Adipocyte (in vitro differentiated cells): ENCODE measurements around the gene TRIO.
A peak's percentile ranks its signal among the peaks of the same experiment; 100 is the strongest.

ENCODE experiments used
- DNase-seq: peaks from one replicate; pipeline ENCODE4 v3.0.0-alpha.2; 2015; ENCODE audit warnings: low read depth
- H3K27me3 ChIP-seq: replicated peaks from 2 replicates; pipeline ENCODE4 v1.7.0; 2013; ENCODE audit warnings: mild to moderate bottlenecking, low read length, moderate library complexity; ENCODE audit not compliant: control insufficient read depth, insufficient read depth
- H3K36me3 ChIP-seq: 2 replicates; pipeline ENCODE4 v1.7.0; 2013; ENCODE audit warnings: low read length, mild to moderate bottlenecking, moderate library complexity; ENCODE audit not compliant: control insufficient read depth, insufficient read depth, severe bottlenecking
- H3K4me1 ChIP-seq: 2 replicates; pipeline ENCODE4 v1.7.0; 2013; ENCODE audit warnings: mild to moderate bottlenecking, low read length, moderate library complexity; ENCODE audit not compliant: control insufficient read depth, insufficient read depth
- H3K4me3 ChIP-seq: 2 replicates; pipeline ENCODE4 v1.7.0; 2013; ENCODE audit warnings: mild to moderate bottlenecking, low read length, moderate library complexity
- H3K9ac ChIP-seq: 2 replicates; pipeline ENCODE4 v1.7.0; 2013; ENCODE audit warnings: mild to moderate bottlenecking, low read length, moderate library complexity
- H3K9me3 ChIP-seq: 2 replicates; pipeline ENCODE4 v1.7.0; 2013; ENCODE audit warnings: mild to moderate bottlenecking, low read length, moderate library complexity; ENCODE audit not compliant: control insufficient read depth

TRIO gene

DNA sequence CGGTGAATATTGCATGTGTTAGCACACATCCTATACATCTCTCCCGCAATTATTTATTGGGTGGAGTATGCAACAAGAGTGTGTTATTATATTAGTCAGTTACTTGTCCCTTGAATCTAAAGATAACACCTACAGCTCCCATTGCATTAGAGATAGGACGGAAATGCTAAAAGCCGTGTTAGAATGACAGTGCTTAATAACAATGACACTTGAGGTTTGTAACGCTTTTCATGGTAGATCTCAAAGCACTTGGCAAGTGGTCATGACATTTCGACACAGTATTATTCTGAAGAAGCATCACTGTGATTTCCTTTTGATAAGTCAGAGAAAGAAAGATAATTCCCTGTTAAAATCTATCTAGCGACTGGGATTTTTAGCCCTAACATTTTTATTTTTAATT lies 33.4 kb upstream of the TRIO start:
- no peak for DNase-seq
- Histone ChIP-seq H3K4me3 (peak overlapping the region; percentile 77), H3K9ac (peak overlapping the region; percentile 81), H3K9me3 (peaks cover 9% of the 10 kb centered on the region), H3K36me3 (no peaks in the 10 kb centered on the region), H3K27me3 (no peaks in the 10 kb centered on the region), H3K4me1 (peaks cover 39% of the 10 kb centered on the region)

DNA sequence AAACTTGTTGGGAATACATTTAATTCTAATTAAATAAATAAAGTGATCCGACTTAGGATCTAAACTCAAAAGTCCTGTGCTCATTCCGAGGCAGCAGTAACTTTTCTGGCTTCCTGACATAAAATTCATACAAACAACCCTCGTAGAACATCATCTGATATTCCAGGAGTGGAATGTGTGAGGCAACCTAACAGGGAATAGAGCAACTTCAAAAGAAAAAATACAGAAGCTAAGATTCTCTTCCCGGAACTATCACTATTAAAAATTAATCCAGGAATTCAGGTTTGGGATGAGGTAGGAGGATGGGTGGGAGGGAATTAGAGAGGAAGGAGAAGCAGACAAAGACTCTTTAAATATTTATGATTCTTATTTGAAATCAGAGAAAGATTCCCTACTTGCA lies 32.9 kb upstream of the TRIO start:
- H3K4me1 ChIP-seq: peaks cover 36% of the 10 kb centered on the region
- DNase-seq: no peak
- H3K27me3 ChIP-seq: no peaks in the 10 kb centered on the region
- no peaks in the 10 kb centered on the region for H3K36me3 ChIP-seq
- peak overlapping the region; percentile 81 for H3K9ac ChIP-seq
- peaks cover 9% of the 10 kb centered on the region for H3K9me3 ChIP-seq
- H3K4me3 ChIP-seq: peak overlapping the region; percentile 77

DNA sequence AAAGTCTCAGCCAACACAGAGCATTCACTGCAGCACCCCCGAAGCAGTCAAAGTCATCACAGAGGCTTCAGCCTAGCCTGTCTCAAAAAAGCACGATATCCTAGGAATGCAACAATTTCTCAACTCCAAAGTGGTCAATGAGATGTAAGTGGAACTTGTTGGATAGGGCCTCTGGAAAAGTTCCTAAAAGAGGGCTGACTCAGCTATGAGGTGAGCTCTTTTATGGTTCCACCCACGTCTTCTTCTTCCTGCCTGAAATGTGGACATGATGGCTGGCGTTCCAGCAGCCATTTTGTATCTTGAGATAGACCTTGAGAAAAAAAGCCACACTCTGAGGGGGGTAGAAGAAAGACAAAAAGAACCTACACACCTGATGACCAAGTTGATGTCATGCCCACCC lies 32.5 kb upstream of the TRIO start:
- peaks cover 31% of the 10 kb centered on the region for H3K4me1 ChIP-seq
- peak overlapping the region; percentile 77 for H3K4me3 ChIP-seq
- peaks cover 9% of the 10 kb centered on the region for H3K9me3 ChIP-seq
- no peak for DNase-seq
- H3K27me3 ChIP-seq: no peaks in the 10 kb centered on the region
- peak overlapping the region; percentile 81 for H3K9ac ChIP-seq
- H3K36me3 ChIP-seq: no peaks in the 10 kb centered on the region

DNA sequence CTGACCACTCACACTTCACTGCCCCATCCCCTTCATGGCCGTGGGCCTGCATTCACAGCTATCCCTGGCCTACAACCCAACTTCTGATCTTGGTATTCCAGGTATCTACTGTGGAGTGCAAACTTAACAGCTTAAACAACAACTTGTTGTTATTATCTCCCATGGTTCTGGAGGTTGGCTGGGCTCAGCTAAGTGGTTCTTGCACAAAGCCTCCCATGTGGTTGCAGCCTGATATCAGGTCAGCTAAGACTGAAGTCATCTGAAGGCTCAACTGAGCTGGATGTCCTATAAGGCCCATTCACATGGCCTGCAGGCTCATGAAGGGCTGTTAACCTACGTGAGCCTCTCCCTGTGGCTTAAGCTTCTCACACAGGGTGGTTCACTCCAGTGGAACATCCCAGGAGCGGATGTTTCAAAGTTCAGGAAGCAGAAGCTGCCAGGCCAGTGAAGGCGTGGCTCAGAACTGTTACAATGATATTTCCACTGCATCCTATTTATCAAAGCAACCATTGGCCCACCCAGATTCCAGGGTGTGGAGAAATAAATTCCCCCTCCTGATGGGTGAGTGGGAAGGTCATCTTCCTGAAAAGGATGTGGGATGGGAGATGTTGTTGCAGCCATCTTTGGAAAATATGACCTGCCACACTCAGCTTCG lies 30.0 kb upstream of the TRIO start:
- Histone ChIP-seq H3K9me3 (peaks cover 9% of the 10 kb centered on the region), H3K4me1 (peaks cover 21% of the 10 kb centered on the region), H3K36me3 (no peaks in the 10 kb centered on the region), H3K4me3 (no peak overlapping the region), H3K9ac (no peak overlapping the region), H3K27me3 (no peaks in the 10 kb centered on the region)
- no peak for DNase-seq

DNA sequence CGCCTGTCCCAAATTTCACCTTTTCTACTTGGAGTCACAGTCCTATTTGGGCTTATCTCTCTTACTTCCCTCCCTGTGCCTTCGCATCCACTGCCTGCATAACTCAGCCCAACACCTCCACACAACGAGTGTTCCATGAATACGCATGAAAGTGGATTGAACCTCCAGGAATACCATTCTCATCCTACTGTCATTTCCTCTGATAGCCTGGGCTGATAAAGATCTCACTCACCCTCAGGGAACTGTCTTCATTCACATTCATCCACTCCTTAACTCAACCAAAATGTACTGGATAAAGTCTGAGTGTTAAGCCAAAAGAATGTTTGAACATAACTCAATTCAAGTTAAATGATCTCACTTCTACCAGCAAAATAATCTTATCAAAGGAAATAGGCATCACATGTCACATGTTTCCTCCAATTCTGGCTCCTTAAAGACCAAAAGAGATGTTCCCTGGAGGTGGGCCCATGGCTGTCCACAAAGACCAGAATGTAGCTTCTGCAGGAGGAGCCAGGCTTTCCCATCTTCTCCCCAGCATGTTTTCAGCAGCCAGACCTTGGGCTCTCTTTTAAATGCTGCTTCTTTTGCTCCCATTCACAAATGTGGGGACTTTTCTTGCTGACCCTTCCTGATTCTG lies 28.4 kb upstream of the TRIO start:
- no peak overlapping the region for H3K4me3 ChIP-seq
- H3K36me3 ChIP-seq: no peaks in the 10 kb centered on the region
- H3K4me1 ChIP-seq: peaks cover 8% of the 10 kb centered on the region
- DNase-seq: no peak
- H3K9ac ChIP-seq: no peak overlapping the region
- H3K9me3 ChIP-seq: peaks cover 9% of the 10 kb centered on the region
- no peaks in the 10 kb centered on the region for H3K27me3 ChIP-seq

DNA sequence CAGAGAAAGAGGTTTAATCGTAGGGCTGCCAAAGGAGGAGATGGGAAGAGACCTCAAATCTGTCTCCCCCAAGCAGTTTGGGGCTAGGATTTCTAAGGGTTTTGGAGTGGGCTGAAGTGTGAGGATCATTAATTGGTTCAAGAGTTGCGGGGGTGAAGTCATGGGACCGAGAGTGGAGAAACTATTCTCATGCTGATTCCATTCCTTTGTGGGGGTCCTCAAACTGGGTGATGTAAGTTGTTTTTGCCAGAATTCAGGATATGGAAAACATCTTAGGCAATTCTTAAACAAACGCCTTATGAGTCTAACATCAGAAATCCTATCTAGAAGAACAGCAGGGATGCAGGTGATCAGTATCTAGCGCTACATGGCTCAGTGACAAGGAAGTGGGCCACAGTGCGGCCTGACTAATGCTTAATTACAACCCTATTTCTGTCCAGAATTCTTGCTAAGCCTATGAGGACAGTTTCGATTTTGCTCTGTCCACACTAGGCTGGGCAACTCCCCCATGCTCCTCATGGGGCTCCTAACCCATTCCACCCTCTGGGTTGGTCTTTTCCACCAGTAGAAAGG lies 27.7 kb upstream of the TRIO start:
- H3K4me3 ChIP-seq: no peak overlapping the region
- no peak overlapping the region for H3K9ac ChIP-seq
- peaks cover 1% of the 10 kb centered on the region for H3K4me1 ChIP-seq
- H3K36me3 ChIP-seq: no peaks in the 10 kb centered on the region
- DNase-seq: no peak
- H3K9me3 ChIP-seq: peaks cover 9% of the 10 kb centered on the region
- H3K27me3 ChIP-seq: no peaks in the 10 kb centered on the region

DNA sequence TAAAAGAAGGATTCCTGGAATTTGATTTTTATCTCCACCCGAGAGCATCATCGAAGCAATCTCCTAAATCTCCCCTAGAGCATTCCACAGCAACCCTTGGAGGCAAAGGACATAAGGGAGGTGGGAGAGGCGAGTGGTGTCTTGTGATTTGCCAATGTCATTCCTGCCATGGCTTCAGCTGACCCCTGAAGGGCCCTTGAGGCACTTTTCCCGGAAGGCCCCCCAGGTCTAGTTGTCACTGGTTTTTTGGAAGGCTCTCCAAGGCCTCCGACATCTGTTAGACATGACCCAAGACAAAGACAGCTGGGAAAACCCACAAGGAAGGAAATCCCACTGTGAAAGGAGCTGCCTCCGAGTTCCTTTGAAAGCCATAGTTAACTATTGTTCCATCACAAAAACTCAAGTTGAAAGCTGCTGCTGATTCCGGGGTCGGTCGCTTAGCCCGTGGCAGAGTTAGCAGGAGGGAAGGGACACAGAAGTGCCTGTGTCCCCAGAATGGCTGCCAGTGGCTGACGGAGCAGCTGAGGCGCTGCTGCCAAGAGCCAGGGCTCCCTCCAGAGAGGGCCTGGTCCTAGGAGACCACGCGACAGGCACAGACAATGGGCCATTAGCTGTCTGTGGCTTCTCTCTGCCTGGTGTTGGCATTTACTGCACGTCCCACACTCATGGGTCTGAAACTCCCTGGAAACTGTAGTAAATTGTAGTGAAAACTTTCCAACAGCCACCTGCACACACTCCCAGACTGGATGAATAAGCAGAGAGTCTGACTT lies 24.4 kb upstream of the TRIO start:
- H3K9me3 ChIP-seq: no peaks in the 10 kb centered on the region
- no peak overlapping the region for H3K4me3 ChIP-seq
- H3K36me3 ChIP-seq: no peaks in the 10 kb centered on the region
- H3K27me3 ChIP-seq: no peaks in the 10 kb centered on the region
- H3K9ac ChIP-seq: no peak overlapping the region
- DNase-seq: no peak
- peaks cover 3% of the 10 kb centered on the region for H3K4me1 ChIP-seq

DNA sequence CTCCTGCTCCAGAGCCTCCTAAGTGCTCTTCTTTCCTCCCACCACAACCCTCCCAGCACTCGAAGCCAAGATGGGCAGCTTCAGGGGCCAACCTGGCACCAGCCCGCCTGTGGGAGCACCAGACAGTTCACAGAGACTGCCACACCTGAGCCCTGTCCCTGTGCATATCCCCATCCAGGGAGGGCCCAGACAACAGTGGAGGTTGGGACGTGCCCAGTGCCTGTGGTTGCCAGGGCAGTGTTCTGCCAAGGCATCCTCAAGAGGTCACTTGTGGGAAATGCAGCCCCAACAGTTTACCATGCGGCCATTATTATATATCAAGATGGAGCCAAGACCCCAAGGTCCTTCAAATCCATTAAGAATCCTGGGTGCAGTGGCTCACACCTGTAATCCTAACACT lies 23.0 kb upstream of the TRIO start:
- DNase-seq: no peak
- H3K36me3 ChIP-seq: no peaks in the 10 kb centered on the region

DNA sequence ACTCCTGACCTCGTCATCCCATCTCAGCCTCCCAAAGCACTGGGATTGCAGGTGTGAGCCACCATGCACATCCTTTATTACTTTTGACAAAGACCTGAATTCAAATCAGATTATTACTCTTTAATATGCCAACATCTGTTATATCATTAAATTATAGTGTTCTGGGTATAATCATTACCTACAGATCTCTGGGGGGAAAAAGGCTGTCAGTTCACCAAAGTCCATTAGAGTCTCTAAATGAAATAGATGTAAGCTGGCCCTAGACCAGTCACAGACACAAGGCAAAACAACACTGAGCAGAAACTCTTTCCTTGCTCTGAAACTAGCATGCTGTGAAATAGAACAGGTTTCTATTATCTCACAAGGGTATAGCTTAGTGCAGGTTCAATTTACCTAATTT lies 21.6 kb upstream of the TRIO start:
- no peaks in the 10 kb centered on the region for H3K27me3 ChIP-seq
- H3K9me3 ChIP-seq: no peaks in the 10 kb centered on the region
- H3K4me1 ChIP-seq: peaks cover 3% of the 10 kb centered on the region
- DNase-seq: no peak
- H3K4me3 ChIP-seq: no peak overlapping the region
- no peaks in the 10 kb centered on the region for H3K36me3 ChIP-seq
- no peak overlapping the region for H3K9ac ChIP-seq

More for the DNA sequence above, 23.0 kb upstream of the TRIO start:
- Histone ChIP-seq H3K9ac (no peak overlapping the region), H3K27me3 (no peaks in the 10 kb centered on the region), H3K4me3 (no peak overlapping the region), H3K4me1 (peaks cover 3% of the 10 kb centered on the region), H3K9me3 (no peaks in the 10 kb centered on the region)

DNA sequence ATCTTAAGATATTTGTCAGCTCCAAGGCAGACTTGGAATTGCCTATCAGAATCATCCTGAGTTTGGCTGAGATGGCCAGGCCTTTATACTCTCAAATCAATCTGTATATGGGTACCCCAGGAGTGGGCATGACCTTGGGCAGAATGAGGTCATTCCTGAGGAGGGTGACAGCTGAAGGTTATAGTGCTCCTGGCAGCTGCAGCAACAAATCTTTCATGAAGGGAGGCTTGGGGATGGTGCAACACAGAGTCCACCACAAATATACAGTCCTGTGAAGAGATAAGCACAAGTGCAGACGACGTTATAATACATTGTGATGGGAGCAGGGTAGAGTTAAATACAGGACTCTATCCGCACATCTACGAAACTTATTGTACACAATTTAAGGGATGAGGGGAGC lies 21.1 kb upstream of the TRIO start:
- H3K9ac ChIP-seq: no peak overlapping the region
- no peak overlapping the region for H3K4me3 ChIP-seq
- peaks cover 3% of the 10 kb centered on the region for H3K4me1 ChIP-seq
- DNase-seq: no peak
- no peaks in the 10 kb centered on the region for H3K27me3 ChIP-seq
- no peaks in the 10 kb centered on the region for H3K9me3 ChIP-seq
- H3K36me3 ChIP-seq: no peaks in the 10 kb centered on the region

DNA sequence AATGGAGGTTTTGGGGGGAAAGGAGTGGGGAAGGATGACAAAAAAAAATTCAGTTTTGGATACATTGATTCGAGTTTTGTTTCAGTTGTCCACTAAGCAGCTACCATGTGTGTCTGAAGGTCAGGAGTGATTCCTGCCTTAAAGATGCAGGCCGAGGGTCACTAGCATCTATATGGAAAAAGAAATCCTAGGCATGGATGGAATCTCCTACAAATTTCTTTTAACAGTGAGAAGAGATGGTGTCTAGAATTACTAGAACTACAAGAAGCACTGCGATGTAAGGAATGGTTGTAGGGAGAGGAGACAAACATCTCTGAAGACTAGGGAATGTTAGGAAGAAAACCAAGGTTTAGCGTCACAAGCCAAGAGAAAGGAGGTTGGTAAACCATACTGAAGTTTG lies 19.6 kb upstream of the TRIO start:
- no peaks in the 10 kb centered on the region for H3K9me3 ChIP-seq
- no peaks in the 10 kb centered on the region for H3K36me3 ChIP-seq

More for the DNA sequence above, 19.6 kb upstream of the TRIO start:
- H3K9ac ChIP-seq: no peak overlapping the region
- no peak for DNase-seq
- no peaks in the 10 kb centered on the region for H3K27me3 ChIP-seq
- peaks cover 3% of the 10 kb centered on the region for H3K4me1 ChIP-seq
- no peak overlapping the region for H3K4me3 ChIP-seq
